Dendritic cell treated with granulocyte-macrophage colony-stimulating factor and Interleukin-4, amounts not matched to agents 40 ng/mL and 50 ng/mL, for 4 days (primary cell): Measurements from ENCODE around the gene SKAP2.

Source experiments
- H3K27ac Mint-ChIP-seq: one replicate; pipeline ENCODE4 v1.8.0; 2022; ENCODE audit warnings: mild to moderate bottlenecking, mixed read lengths
- H3K27me3 Mint-ChIP-seq: one replicate; pipeline ENCODE4 v1.8.0; 2022; ENCODE audit warnings: mild to moderate bottlenecking, mixed read lengths
- H3K36me3 Mint-ChIP-seq: one replicate; pipeline ENCODE4 v1.8.0; 2022; ENCODE audit warnings: low read depth, mixed read lengths
- H3K4me1 Mint-ChIP-seq: one replicate; pipeline ENCODE4 v1.8.0; 2022; ENCODE audit warnings: low read depth, mixed read lengths
- H3K4me3 Mint-ChIP-seq: one replicate; pipeline ENCODE4 v1.8.0; 2022; ENCODE audit warnings: mild to moderate bottlenecking, moderate library complexity, mixed read lengths
- H3K9me3 Mint-ChIP-seq: one replicate; pipeline ENCODE4 v1.8.0; 2022; ENCODE audit warnings: mixed read lengths
- intact Hi-C: fragments of 100-400 bp; cut with micrococcal nuclease; formaldehyde crosslinking; loops from one replicate; pipeline ENCODE4 v1.15.0; 2022

SKAP2 gene

GRCh38 chr7:26709210-26709990 lies 155.0 kb downstream of the SKAP2 start:
- Mint-ChIP-seq H3K4me1 (peaks cover 17% of the 10 kb centered on the region), H3K4me3 (no peak overlapping the region), H3K27me3 (no peaks in the 10 kb centered on the region), H3K36me3 (peaks cover 42% of the 10 kb centered on the region), H3K27ac (peak overlapping the region; percentile 19), H3K9me3 (no peaks in the 10 kb centered on the region)
- intact Hi-C loops = no loop called here

DNA sequence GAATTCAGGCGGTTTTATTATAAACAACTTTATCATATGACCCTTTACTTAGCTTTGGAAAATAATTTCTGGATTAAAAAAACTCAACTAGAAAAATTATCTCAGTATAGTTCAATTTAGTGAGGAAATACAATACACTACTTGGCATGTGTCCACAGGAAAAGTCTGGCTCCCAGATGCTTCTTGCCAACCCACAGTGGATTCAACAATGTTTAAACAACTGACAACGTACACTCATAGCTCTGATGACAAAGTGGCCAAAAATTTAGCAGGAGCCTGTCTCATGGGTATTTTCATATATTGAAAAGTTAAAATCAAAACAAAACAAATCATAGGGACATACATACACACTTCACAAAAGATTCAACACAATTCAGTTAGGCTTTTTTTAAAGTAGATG lies 158.8 kb downstream of the SKAP2 start:
- no peak overlapping the region for H3K27ac Mint-ChIP-seq
- no peak overlapping the region for H3K4me3 Mint-ChIP-seq
- H3K9me3 Mint-ChIP-seq = no peaks in the 10 kb centered on the region
- H3K27me3 Mint-ChIP-seq = no peaks in the 10 kb centered on the region
- peaks cover 28% of the 10 kb centered on the region for H3K36me3 Mint-ChIP-seq
- intact Hi-C loops = no loop called here
- peaks cover 16% of the 10 kb centered on the region for H3K4me1 Mint-ChIP-seq

DNA sequence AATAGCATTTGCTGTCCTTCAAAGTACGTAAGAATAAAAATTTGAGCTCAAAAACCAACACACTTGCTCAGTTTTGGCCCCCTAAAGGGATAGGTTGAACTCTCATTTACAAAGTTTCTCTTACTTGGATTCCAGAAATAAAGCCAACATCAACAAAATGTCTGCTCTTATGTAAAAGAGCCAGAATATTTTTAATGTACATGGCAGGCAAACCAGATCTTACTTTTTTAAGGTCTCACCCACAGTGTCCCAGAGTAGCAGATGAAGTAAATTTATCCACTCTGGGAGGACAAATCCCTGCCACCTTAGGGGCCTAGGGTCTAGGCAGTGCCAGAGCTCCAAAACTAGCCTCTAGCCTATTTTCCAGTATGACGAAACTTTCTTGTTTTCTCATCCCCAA lies 159.6 kb downstream of the SKAP2 start:
- no peak overlapping the region for H3K27ac Mint-ChIP-seq
- peaks cover 23% of the 10 kb centered on the region for H3K36me3 Mint-ChIP-seq
- H3K9me3 Mint-ChIP-seq = no peaks in the 10 kb centered on the region
- intact Hi-C loops = no loop called here
- peaks cover 10% of the 10 kb centered on the region for H3K4me1 Mint-ChIP-seq
- H3K27me3 Mint-ChIP-seq = no peaks in the 10 kb centered on the region
- H3K4me3 Mint-ChIP-seq = no peak overlapping the region

GRCh38 chr7:26704036-26704435 lies 160.4 kb downstream of the SKAP2 start:
- no peak overlapping the region for H3K27ac Mint-ChIP-seq
- peaks cover 23% of the 10 kb centered on the region for H3K36me3 Mint-ChIP-seq
- peaks cover 3% of the 10 kb centered on the region for H3K4me1 Mint-ChIP-seq
- no peak overlapping the region for H3K4me3 Mint-ChIP-seq
- H3K27me3 Mint-ChIP-seq = no peaks in the 10 kb centered on the region
- intact Hi-C loops = no loop called here
- no peaks in the 10 kb centered on the region for H3K9me3 Mint-ChIP-seq

DNA sequence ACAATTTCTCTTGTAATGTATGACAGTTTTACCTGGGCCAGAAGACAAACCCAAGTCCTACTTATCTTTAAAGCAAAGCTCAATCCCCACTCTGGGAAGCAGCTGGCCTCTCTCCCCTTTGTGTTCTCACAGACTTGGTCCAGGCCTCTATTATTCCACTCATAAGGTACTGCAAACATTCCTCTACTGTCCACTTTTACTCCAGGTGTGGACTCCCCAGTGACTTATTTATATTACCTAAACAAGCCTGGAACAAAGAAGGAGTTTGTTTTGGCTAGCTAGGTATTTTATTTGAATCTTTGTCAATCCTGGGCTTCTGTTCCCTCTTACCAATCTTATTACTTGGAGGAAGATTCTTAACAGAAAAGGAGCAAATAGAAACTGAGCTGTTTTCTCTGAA lies 163.5 kb downstream of the SKAP2 start:
- intact Hi-C loops = no loop called here
- Mint-ChIP-seq H3K36me3 (peaks cover 19% of the 10 kb centered on the region), H3K27ac (no peak overlapping the region), H3K4me3 (no peak overlapping the region), H3K9me3 (no peaks in the 10 kb centered on the region), H3K4me1 (no peaks in the 10 kb centered on the region), H3K27me3 (no peaks in the 10 kb centered on the region)

DNA sequence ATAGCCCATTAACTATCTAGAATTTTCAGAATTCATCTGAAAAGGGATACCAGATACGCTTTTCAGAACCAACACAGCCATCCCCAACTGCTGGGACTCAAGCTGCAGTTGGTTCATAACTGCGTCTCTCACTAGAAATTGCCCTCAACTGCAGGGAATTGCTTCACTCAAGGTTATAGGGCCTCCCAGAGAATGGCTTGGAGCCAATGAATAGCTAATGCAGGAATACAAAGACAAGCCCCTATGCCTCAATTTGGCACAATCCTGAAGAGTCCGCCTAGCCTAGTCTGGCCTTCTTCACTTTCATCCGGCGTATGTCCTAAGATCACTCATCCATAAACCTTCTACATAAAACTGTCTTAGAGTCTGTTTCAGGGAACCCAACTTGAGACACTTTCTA lies 164.0 kb downstream of the SKAP2 start:
- H3K4me1 Mint-ChIP-seq = no peaks in the 10 kb centered on the region
- H3K36me3 Mint-ChIP-seq = peaks cover 24% of the 10 kb centered on the region
- no peaks in the 10 kb centered on the region for H3K27me3 Mint-ChIP-seq
- intact Hi-C loops = no loop called here
- H3K4me3 Mint-ChIP-seq = no peak overlapping the region
- no peak overlapping the region for H3K27ac Mint-ChIP-seq
- H3K9me3 Mint-ChIP-seq = no peaks in the 10 kb centered on the region

GRCh38 chr7:26699766-26700165 lies 164.6 kb downstream of the SKAP2 start:
- no peaks in the 10 kb centered on the region for H3K27me3 Mint-ChIP-seq
- intact Hi-C loops = no loop called here
- no peaks in the 10 kb centered on the region for H3K9me3 Mint-ChIP-seq
- peaks cover 23% of the 10 kb centered on the region for H3K36me3 Mint-ChIP-seq
- H3K4me3 Mint-ChIP-seq = no peak overlapping the region
- H3K27ac Mint-ChIP-seq = no peak overlapping the region
- no peaks in the 10 kb centered on the region for H3K4me1 Mint-ChIP-seq

- H3K4me1 Mint-ChIP-seq = no peaks in the 10 kb centered on the region
- no peaks in the 10 kb centered on the region for H3K9me3 Mint-ChIP-seq
- intact Hi-C loops = no loop called here
- H3K36me3 Mint-ChIP-seq = peaks cover 15% of the 10 kb centered on the region
- no peaks in the 10 kb centered on the region for H3K27me3 Mint-ChIP-seq
- H3K4me3 Mint-ChIP-seq = no peak overlapping the region
- H3K27ac Mint-ChIP-seq = no peak overlapping the region
Measured at GRCh38 chr7:26698806-26699205, 165.6 kb downstream of the SKAP2 start.

- H3K4me3 Mint-ChIP-seq = no peak overlapping the region
- peaks cover 15% of the 10 kb centered on the region for H3K36me3 Mint-ChIP-seq
- no peaks in the 10 kb centered on the region for H3K9me3 Mint-ChIP-seq
- no peak overlapping the region for H3K27ac Mint-ChIP-seq
- intact Hi-C loops = no loop called here
- H3K4me1 Mint-ChIP-seq = no peaks in the 10 kb centered on the region
- no peaks in the 10 kb centered on the region for H3K27me3 Mint-ChIP-seq
Measured at GRCh38 chr7:26698194-26698593, 166.2 kb downstream of the SKAP2 start.

- Mint-ChIP-seq H3K27me3 (no peaks in the 10 kb centered on the region), H3K9me3 (no peaks in the 10 kb centered on the region), H3K4me3 (no peak overlapping the region), H3K27ac (no peak overlapping the region), H3K4me1 (peaks cover 4% of the 10 kb centered on the region), H3K36me3 (peaks cover 14% of the 10 kb centered on the region)
- intact Hi-C loops = no loop called here
Measured at GRCh38 chr7:26696978-26697377, 167.4 kb downstream of the SKAP2 start.

DNA sequence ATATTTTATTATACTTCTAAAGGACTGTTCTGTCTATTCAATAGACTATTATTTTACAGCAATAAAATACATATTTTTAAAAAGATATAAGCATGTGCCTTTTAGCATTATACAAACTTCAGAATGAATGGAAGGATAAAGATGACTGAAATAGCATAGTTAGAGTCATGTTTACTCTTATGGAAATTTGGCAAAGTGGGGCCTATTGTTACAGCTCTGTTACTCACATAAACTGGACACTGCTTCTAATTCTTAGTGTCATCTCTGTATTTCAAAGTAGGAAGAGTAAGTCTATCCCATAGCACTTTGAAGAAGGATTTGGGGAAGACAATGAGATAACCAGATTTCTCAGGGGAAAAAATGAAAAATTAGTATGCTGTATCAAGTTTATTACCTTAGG lies 168.2 kb downstream of the SKAP2 start:
- Mint-ChIP-seq H3K4me3 (no peak overlapping the region), H3K36me3 (peaks cover 15% of the 10 kb centered on the region), H3K27ac (no peak overlapping the region), H3K9me3 (no peaks in the 10 kb centered on the region), H3K27me3 (no peaks in the 10 kb centered on the region), H3K4me1 (peaks cover 11% of the 10 kb centered on the region)
- intact Hi-C loops = no loop called here

- peaks cover 15% of the 10 kb centered on the region for H3K36me3 Mint-ChIP-seq
- no peak overlapping the region for H3K4me3 Mint-ChIP-seq
- H3K4me1 Mint-ChIP-seq = peaks cover 11% of the 10 kb centered on the region
- no peaks in the 10 kb centered on the region for H3K27me3 Mint-ChIP-seq
- no peaks in the 10 kb centered on the region for H3K9me3 Mint-ChIP-seq
- no peak overlapping the region for H3K27ac Mint-ChIP-seq
- intact Hi-C loops = no loop called here
Measured at GRCh38 chr7:26694713-26695112, 169.7 kb downstream of the SKAP2 start.

DNA sequence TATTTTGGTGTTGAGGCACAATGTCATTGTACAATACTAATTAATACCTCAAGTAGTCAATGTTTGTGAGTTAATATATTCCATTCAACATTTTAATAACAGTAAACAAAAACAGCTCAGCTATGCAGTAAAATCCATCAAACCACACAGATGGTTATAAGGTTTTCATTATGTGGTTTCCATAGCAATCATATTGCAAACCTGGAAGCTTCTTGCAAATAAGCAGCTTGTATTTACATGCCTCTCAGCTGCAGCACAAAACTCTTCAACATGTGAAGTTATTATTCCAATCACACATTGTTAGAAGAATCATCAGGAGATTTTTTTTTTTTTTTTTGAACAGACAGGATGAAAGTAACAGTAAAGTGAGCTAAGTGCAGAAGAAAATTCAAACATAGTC lies 170.2 kb downstream of the SKAP2 start:
- Mint-ChIP-seq H3K27me3 (no peaks in the 10 kb centered on the region), H3K4me3 (no peak overlapping the region), H3K36me3 (peaks cover 15% of the 10 kb centered on the region), H3K4me1 (peaks cover 15% of the 10 kb centered on the region), H3K9me3 (no peaks in the 10 kb centered on the region), H3K27ac (no peak overlapping the region)
- intact Hi-C loops = no loop called here

DNA sequence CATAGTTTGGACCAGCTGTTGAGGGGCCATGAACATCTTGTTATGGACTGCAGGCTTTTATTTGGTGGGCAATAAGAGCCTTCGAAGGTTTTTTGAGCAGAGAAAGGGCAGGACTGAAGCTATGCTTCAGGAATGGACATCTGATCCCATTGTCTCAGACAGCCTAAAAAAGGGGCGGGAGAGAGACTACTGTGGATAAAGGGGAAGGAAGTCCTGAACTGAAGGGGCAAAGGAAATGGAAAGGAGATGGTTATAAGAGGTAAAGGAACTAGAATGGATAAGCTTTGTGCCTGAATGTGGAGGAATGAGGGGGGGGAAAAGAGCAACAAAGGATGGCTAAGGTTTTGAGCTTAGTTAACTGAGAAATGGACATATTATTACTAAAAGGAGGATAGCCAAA lies 172.5 kb downstream of the SKAP2 start:
- Mint-ChIP-seq H3K36me3 (peaks cover 15% of the 10 kb centered on the region), H3K4me3 (no peak overlapping the region), H3K4me1 (peaks cover 31% of the 10 kb centered on the region), H3K9me3 (no peaks in the 10 kb centered on the region), H3K27me3 (no peaks in the 10 kb centered on the region), H3K27ac (peak overlapping the region; percentile 12)
- intact Hi-C loops = no loop called here

DNA sequence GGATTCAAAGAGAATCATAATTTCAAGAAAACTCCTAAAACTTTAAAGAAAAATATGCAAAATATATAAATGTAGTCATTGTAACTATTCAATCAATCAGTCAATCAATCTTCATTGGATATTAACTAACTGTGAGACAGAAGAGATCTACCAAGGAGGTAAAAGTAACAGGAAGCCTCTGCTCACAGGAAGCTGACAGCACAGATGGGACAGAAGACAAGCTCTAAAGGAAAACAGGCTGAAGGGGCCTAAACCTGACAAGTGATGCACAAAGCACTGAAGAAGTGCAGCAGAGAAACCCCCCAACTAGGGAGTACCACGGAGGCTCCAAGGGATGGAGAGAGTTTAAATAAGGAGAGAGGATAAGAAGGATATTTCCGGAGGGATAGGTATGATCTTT lies 173.0 kb downstream of the SKAP2 start:
- H3K36me3 Mint-ChIP-seq = peaks cover 15% of the 10 kb centered on the region
- H3K27ac Mint-ChIP-seq = peak overlapping the region; percentile 12
- intact Hi-C loops = no loop called here
- peaks cover 36% of the 10 kb centered on the region for H3K4me1 Mint-ChIP-seq
- no peaks in the 10 kb centered on the region for H3K27me3 Mint-ChIP-seq
- no peaks in the 10 kb centered on the region for H3K9me3 Mint-ChIP-seq
- H3K4me3 Mint-ChIP-seq = no peak overlapping the region
